Measurements from ENCODE around the gene TMEM217.

The TMEM217 gene

DNA sequence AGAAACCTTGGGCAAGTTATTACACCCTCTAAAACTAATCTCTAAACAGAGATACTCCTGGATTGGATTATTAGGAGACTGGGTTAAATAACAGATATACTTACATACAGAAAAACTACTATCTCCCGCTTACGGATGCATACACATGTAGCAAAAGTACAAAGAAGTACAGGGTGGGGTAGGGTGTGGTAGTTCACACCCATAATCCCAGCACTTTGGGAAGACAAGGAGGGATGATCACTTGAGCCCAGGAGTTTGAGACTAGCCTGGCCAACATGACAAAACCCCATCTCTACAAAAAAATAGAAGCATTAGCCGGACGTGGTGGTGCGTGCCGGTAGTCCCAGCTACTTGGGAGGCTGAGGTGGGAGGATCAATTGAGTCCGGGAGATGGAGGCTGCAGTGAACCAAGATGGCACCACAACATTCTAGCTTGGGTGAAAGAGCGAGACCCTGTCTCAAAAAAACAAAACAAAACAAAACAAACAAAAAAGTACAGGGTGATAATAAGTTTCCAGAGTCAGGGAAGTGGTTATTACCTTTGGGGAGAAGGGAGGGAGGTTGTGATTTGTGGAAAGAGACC, 79.9 kb downstream of the TMEM217 start:
- H3K27me3 ChIP-seq (replicated peaks): no peaks in the 10 kb centered on the region
- DNase-seq: no peak
- in situ Hi-C loops (cut with HindIII; ENCODE audit: low pct_ligation_motif_present, low sequenced_read_pairs): no loop called here
- H3K27ac ChIP-seq: no peak overlapping the region
- TF ChIP-seq CTCF (IDR thresholded peaks at IDR 0.05; ENCODE audit: low read depth, low read length, missing control alignments): no peak
- H3K4me3 ChIP-seq (ENCODE audit: low read depth, low read length): no peak overlapping the region
- H3K36me3 ChIP-seq (replicated peaks): peaks cover 26% of the 10 kb centered on the region

- in situ Hi-C loops (cut with HindIII; ENCODE audit: low pct_ligation_motif_present, low sequenced_read_pairs): no loop called here
- Histone ChIP-seq H3K27ac (no peak overlapping the region), H3K4me3 (ENCODE audit: low read depth, low read length) (no peak overlapping the region), H3K27me3 (replicated peaks) (no peaks in the 10 kb centered on the region), H3K36me3 (replicated peaks) (peaks cover 32% of the 10 kb centered on the region)
- no peak for TF ChIP-seq CTCF (IDR thresholded peaks at IDR 0.05; ENCODE audit: low read depth, low read length, missing control alignments)
- no peak for DNase-seq
Measured at GRCh38 chr6:37177077-37177934, 80.6 kb downstream of the TMEM217 start.

DNA sequence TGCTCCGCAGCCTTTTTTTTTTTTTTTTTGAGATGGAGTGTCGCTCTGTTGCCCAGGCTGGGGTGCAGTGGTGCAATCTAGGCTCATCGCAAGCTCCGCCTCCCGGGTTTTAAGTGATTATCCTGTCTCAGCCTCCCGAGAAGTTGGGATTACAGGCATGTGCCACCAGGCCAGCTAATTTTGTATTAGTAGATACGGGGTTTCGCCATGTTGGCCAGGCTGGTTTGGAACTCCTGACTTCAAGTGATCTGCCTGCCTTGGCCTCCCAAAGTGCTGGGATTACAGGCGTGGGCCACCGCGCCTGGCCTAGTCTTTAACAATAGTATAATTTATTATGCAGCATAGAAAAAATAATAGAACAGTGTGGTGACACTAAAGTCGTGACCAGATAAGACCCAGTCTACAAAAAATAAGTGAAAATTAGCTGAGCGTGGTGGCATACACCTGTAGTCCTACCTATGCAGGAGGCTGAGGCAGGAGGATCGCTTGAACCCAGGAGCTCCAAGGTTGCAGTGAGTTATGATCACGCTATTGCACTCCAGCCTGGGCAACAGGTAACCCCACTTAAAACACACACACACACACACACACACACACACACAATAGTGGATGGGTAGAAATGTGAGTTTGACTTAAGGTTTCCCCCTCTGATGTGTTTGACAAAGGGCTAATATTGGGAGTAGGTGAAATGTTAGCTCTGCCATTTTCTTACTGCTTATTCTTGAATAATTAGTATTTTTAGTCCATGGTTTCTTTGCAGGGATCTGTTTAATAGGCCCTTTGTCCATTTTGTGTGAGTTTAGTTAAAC, 81.5 kb downstream of the TMEM217 start:
- in situ Hi-C loops (cut with HindIII; ENCODE audit: low pct_ligation_motif_present, low sequenced_read_pairs): no loop called here
- TF ChIP-seq CTCF (IDR thresholded peaks at IDR 0.05; ENCODE audit: low read depth, low read length, missing control alignments): no peak
- DNase-seq: peak; percentile 18
- no peak overlapping the region for H3K27ac ChIP-seq
- peaks cover 32% of the 10 kb centered on the region for H3K36me3 ChIP-seq (replicated peaks)
- H3K4me3 ChIP-seq (ENCODE audit: low read depth, low read length): no peak overlapping the region
- H3K27me3 ChIP-seq (replicated peaks): no peaks in the 10 kb centered on the region

GRCh38 chr6:37175332-37176267, 82.3 kb downstream of the TMEM217 start:
- Histone ChIP-seq H3K27ac (no peak overlapping the region), H3K36me3 (replicated peaks) (peaks cover 37% of the 10 kb centered on the region), H3K27me3 (replicated peaks) (no peaks in the 10 kb centered on the region), H3K4me3 (ENCODE audit: low read depth, low read length) (no peak overlapping the region)
- no peak for TF ChIP-seq CTCF (IDR thresholded peaks at IDR 0.05; ENCODE audit: low read depth, low read length, missing control alignments)
- DNase-seq: no peak
- in situ Hi-C loops (cut with HindIII; ENCODE audit: low pct_ligation_motif_present, low sequenced_read_pairs): no loop called here
